ENCODE results near the gene SCN3B. TPM values are rescaled to one million over a fixed set of nuclear protein-coding genes. Genes with fewer than 3 reads are reported as not detected.
A peak's percentile ranks its signal among the peaks of the same experiment; 100 is the strongest.
"Not testable (repeated sequence)": the region's sequence is repeated elsewhere in the genome, so short reads cannot be mapped to it uniquely, and the experiment has no call there.

SCN3B gene
- 0.13 and 0.39 TPM in 2 replicates for total RNA-seq

- peak; percentile 35 for DNase-seq (ENCODE audit: low read depth, low spot score)
Measured at GRCh38 chr11:123654566-123655081, at the start of gene SCN3B. Gene SCN3B (minus strand): TSS chr11:123654624. CDS start chr11:123653801, 823 bp downstream.

GRCh38 chr11:123702696-123703095, 48.3 kb upstream of the SCN3B start:
- DNase-seq (ENCODE audit: low read depth, low spot score), result no peak

- DNase-seq (ENCODE audit: low read depth, low spot score), result no peak
Measured at GRCh38 chr11:123702139-123702538, 47.7 kb upstream of the SCN3B start.

GRCh38 chr11:123700772-123701171, 46.3 kb upstream of the SCN3B start:
- no peak for DNase-seq (ENCODE audit: low read depth, low spot score)

GRCh38 chr11:123698546-123699127, 44.2 kb upstream of the SCN3B start:
- no peak for DNase-seq (ENCODE audit: low read depth, low spot score)

- no peak for DNase-seq (ENCODE audit: low read depth, low spot score)
Measured at GRCh38 chr11:123696183-123696582, 41.8 kb upstream of the SCN3B start.

- no peak for DNase-seq (ENCODE audit: low read depth, low spot score)
Measured at GRCh38 chr11:123695231-123695630, 40.8 kb upstream of the SCN3B start.

- DNase-seq (ENCODE audit: low read depth, low spot score), result no peak
Measured at GRCh38 chr11:123694551-123694950, 40.1 kb upstream of the SCN3B start.

- DNase-seq (ENCODE audit: low read depth, low spot score), result no peak
Measured at GRCh38 chr11:123692961-123693360, 38.5 kb upstream of the SCN3B start.

GRCh38 chr11:123690485-123690884, 36.1 kb upstream of the SCN3B start:
- DNase-seq (ENCODE audit: low read depth, low spot score), result no peak

- DNase-seq (ENCODE audit: low read depth, low spot score), result no peak
Measured at GRCh38 chr11:123684601-123685000, 30.2 kb upstream of the SCN3B start.

- no peak for DNase-seq (ENCODE audit: low read depth, low spot score)
Measured at GRCh38 chr11:123683428-123684170, 29.2 kb upstream of the SCN3B start.

GRCh38 chr11:123682696-123683410, 28.4 kb upstream of the SCN3B start:
- DNase-seq (ENCODE audit: low read depth, low spot score), result no peak

GRCh38 chr11:123681030-123681429, 26.6 kb upstream of the SCN3B start:
- no peak for DNase-seq (ENCODE audit: low read depth, low spot score)

- DNase-seq (ENCODE audit: low read depth, low spot score), result no peak
Measured at GRCh38 chr11:123678246-123678645, 23.8 kb upstream of the SCN3B start.

- no peak for DNase-seq (ENCODE audit: low read depth, low spot score)
Measured at GRCh38 chr11:123677510-123677909, 23.1 kb upstream of the SCN3B start.

GRCh38 chr11:123674297-123674696, 19.9 kb upstream of the SCN3B start:
- DNase-seq (ENCODE audit: low read depth, low spot score), result no peak

GRCh38 chr11:123672568-123672967, 18.1 kb upstream of the SCN3B start:
- DNase-seq (ENCODE audit: low read depth, low spot score), result no peak

- DNase-seq (ENCODE audit: low read depth, low spot score), result no peak
Measured at GRCh38 chr11:123671534-123671933, 17.1 kb upstream of the SCN3B start.

GRCh38 chr11:123670081-123670480, 15.7 kb upstream of the SCN3B start:
- DNase-seq (ENCODE audit: low read depth, low spot score), result no peak

GRCh38 chr11:123665306-123665705, 10.9 kb upstream of the SCN3B start:
- no peak for DNase-seq (ENCODE audit: low read depth, low spot score)

GRCh38 chr11:123659965-123660364, 5.5 kb upstream of the SCN3B start:
- DNase-seq (ENCODE audit: low read depth, low spot score), result not testable (repeated sequence)
